GM19372 (cell line): ENCODE results near the gene CALHM6.
"Not testable (repeated sequence)": the region's sequence is repeated elsewhere in the genome, so short reads cannot be mapped to it uniquely, and the experiment has no call there.

Experiments used
- ATAC-seq: cut with Tn5 transposase; IDR thresholded peaks from one replicate; pipeline ENCODE4 v1.9.1; 2021; ENCODE audit warnings: mild to moderate bottlenecking, low read depth, moderate library complexity; ENCODE audit not compliant: unreplicated experiment

CALHM6 gene

DNA sequence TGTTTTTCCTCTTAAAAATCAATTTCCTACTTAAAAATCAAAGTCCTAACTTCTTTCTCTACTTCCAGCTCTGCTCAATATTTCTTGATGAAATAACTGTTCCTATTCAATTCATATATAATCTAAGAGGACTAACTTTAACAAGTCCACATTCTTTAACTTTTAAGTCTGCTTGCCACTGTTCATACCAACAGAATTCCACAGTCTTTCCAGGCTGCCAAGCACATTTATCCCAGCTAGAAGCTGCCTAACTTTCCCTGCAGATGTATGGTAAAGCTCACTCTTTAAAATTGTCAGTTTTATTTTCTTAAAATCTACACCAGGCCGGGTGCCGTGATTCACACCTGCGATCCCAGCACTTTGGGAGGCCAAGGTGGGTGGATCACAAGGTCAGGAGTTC lies 11.5 kb downstream of the CALHM6 start:
- ATAC-seq: no peak

DNA sequence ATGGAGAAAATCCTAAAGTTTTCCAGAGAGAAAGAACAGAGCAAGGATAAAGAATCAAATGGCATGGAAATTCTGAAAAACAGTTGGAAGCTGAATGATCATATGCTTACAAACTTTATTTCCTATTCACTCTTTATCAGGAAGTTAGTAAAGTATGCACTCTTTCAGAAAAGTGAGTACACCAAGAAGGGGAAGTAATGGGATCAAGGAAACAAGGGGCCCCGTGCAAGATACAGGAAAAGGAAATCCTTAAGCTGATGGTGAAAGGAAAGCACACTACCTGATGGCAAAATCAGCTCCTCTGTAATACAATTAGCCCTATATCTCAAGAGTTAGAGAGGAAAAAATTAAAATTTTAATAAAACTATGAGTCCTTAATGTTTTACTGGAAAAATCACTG lies 14.0 kb downstream of the CALHM6 start:
- no peak for ATAC-seq

DNA sequence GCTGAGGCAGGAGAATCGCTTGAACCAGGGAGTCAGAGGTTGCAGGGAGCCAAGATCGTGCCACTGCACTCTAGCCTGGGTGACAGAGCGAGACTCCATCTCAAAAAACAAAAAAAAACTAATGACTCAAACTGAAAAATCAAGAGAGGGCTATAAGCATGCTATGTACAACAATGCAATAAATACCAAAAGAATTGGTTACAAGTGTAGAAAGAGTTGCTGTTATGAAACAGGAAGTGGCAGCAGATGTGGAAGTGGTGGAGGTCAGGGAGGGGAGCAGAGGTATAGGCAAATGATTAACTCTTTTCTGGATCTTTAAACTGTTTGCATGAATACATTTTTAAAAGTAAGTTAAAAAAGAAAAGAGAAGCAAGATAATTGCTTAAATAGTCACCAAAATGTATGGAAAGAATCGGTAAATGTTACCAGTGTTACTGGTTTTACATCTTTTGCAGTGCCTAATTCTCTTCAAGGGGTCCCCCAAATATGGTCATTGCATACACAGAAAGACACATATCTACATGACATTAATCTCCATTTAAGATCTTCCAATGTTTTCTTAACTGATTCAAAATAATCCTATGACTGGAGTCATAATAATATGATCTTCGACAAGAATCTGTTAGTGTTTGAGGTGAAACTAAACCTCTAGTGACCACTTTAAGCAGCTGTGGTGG lies 15.0 kb downstream of the CALHM6 start:
- peak; percentile 100 for ATAC-seq

DNA sequence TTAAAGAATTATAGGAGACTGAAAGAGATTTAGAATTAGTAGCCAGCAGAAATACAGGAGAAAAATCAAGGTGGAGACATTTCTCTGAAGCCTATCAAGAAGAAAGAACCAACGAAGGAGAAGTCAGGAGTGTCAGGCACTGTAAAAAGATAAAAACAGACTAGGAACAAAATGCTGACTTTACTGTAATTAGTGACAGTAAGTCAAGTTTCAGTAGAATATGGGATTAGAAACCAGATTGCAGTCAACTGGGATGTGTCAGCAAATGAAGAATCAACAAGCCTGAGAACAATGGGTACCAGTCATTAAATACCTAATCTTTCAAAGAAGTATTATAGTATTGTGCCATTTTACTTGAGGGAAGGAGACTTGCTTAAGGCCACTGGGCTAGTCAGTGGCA lies 21.6 kb downstream of the CALHM6 start:
- no peak for ATAC-seq

DNA sequence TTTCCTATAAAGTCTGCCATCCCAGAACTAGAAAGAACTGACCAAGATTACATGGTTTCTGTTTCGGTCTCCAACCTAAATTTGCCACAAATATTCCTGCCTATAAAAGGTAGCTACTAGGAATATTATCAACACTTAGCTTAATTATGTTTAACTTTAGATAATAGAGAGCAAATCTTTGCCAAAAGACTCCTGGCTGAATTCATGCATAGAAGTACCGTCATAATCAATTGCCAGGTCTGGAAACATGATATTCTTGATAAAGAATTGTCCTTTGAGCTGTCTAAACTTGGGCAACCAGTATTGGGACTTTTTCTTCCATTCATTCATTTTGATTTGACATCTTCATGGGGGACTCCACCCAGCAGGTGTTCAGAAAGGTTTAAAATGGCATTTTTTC lies 22.4 kb downstream of the CALHM6 start:
- no peak for ATAC-seq

DNA sequence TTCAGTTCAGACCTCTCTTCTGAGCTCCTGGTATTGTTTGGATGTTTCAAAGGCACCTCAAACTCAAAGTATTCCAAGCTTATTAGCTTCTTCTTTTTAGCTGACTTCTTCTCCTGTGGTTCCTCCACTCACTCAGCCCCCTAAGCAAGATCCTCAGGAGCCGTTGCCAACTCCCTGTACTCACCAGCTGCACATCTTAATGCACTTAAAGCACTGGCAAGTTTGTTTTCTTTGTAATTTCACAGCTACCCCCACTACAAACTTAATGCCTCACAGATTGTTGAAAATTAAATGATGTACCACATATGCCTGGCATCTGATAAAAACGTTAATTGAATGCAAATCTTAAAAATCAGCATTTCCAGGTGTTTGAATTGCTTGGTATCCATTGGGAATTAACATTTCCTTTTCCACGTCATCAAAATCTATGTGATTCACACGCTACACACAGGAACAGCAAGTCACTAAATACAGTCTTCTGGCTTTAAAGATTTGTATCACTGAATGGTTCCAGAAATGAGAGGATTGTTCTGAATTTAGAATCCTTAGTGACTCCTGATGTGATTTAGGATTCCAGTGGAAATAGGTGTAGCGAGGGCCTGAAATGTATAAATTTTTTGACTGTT lies 24.5 kb downstream of the CALHM6 start:
- ATAC-seq: no peak

DNA sequence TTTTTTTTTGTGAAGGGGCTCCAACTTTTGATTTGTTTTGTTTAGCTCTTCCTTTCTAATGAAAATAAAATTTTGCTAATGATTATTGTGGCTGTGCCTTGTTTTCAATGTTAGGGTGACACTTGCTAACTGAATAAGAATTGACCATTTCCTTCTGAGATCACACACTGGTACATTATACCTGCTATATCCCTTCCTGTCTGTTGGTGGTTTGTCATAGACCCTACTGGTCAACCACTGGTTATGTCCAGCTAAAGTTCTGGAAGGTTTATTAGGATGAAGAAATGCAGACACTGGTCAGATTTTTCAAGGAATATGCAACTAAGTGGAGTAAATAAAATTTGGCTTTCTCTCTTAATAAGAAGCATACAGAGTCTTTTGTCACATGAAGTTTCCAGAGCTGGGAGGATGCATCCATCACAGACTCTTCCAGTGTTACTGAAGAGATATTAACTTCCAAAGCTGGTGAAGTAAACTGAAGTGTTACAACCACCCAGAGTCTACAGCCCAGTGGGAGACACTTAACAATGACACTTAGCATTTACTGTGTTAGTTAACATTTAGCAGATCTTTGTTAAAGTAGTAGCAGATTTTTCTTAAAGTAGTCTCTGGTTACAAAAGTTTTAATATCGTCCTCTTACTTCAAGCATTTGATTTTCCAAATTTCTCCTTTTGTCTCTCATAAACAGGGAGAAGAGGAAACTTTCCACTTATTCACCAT lies 30.6 kb downstream of the CALHM6 start:
- no peak for ATAC-seq

DNA sequence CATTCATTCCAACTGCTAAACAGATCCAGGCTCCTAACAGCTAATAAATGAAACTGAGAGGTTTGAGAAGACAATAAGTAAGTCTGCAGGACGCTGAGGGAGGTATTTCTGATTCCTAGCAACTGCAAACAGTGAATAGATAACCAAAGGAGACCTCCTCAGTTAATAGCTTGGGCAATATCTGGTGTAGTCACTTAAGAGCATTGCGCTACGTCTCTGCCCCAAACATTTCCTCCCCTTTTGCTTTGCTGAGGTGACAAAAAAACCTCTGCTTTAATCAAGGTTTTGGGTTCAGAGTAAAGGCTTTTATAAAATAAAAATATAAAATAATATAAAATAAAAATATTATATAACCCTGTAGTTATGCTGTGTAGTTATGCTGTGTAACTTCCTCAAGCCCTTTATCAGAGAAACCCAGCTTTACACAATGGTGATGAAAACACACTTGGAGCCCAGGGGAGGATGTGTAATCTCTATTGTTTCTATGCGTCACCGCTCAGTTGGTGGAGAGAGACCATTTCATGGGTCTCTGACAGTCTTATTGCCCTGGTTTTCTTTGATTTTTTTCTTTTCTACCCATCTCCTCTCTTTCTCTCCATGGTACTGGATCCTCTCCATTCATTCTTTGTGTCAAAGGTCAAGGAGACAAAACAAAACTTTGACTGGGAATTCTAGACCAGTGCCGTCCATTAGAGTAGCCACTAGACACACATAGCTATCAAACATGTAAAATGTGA lies 31.3 kb downstream of the CALHM6 start:
- ATAC-seq: no peak

DNA sequence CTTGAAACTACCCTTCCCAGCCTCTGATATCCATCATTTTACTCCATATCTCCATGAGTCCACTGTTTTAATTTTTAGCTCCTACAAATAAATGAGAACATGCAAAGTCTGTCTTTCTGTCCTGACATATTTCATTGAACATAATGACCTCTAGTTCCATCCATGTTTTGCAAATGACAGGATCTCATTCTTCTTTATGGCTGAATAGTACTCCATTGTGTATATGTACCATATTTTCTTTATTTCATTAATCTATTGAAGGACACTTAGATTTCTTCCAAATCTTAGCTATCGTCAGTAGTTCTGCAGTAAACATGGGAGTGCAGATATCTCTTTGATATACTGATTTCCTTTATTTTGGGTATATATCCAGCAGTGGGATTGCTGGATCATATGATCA lies 34.0 kb downstream of the CALHM6 start:
- ATAC-seq: not testable (repeated sequence)

DNA sequence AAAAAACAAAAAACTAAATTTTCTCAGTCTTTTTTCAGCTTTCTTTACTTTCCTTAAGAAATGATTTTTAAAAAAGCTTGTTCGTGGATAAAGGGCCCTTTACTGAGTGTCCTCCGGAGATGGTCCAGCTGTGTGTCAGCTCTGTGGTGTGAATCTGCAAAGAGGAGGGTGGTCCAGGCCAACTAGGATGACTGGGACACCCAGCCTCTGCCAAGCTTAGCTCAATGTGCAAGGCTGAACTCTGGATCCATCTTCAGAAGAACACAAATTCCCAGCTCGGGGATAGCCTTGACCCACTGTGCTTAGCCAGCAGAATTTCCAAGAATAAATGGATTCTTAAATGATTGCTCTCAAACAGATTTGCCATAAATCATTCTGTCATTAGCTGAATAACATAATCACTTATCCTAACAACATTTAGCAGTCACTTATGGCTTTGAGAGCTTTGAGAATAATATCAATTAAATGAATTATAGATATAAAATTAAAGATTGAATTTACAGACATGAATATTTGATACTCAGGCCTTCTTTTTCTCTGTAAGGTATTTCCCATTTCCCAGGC lies 36.0 kb downstream of the CALHM6 start:
- ATAC-seq: no peak

DNA sequence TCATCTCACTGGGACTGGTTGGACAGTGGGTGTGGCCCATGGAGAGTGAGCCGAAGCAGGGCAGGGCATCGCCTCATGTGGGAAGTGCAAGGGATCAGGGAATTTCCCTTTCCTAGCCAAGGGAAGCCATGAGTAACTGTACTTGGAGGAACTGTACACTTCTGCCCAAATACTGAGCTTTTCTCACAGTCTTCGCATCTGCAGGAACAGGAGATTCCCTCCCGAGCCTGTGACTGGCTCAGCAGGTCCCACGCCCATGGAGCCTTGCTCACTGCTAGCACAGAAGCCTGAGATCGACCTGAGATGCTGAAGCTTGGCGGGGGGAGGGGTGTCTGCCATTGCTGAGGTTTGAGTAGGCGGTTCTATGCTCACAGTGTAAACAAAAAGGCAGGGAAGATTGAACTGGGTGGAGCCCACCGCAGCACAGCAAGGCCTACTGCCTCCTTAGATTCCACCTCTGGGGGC lies 39.8 kb downstream of the CALHM6 start:
- ATAC-seq: no peak

DNA sequence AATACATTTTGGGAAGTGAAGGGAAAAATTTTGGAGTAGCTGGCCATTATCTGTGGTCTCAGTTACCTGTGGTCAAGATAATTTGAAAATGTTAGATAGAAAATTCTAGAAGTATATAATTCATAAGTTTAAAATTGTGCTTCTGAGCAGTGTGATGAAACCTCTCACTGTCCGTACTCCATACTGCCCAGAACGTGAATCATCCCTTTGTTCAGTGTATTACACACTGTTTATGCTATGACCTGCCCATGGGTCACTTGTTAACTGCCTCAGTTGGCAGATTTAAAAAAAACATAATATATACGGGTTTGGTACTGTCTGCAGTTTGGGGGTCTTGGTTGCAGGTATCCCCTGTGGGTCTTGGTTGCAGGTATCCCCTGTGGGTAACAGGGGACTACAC lies 46.1 kb downstream of the CALHM6 start:
- no peak for ATAC-seq

DNA sequence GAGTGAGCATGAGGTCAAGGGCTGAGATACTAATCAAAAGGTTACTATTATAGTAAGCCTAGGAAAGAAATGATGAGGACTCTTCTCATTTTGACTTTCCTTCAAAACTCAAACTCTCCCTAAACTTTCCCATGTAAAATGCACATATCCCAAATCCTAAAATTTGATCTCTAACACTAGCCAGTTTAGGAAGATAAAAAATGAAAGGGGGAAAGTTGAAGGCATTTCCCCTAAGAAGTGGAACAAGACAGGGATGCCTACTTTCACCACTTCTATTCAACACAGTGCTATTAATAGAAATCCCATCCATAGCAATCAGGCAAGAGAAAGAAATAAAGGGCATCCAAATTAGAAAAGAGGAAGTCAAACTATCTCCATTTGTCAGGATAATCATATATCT lies 47.4 kb downstream of the CALHM6 start:
- no peak for ATAC-seq

DNA sequence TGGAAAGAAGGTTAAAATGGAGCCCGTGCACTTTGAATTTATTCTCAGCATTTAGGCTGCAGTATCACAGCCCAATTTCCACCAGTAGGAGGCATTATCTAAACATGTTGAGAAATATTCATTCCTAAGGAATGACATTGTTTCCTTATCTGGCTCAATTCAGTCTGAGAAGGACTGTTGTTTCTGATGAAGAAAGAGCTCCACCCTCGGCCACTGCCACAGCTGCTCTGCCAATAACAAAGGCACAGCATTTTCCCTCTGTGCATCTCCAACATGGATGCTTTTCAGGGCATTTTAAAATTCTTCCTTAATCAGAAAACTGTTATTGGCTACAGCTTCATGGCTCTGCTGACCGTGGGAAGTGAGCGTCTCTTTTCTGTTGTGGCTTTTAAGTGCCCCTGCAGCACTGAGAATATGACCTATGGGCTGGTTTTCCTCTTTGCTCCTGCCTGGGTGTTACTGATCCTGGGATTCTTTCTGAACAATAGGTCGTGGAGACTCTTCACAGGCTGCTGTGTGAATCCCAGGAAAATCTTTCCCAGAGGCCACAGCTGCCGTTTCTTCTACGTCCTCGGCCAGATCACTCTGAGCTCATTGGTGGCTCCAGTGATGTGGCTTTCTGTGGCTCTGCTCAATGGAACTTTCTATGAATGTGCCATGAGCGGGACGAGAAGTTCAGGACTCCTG lies 50.4 kb downstream of the CALHM6 start, which contains the start of gene CALHM5:
Gene CALHM5 (plus strand): TSS at position 216 of the 687 bp plus-strand sequence. CDS start 58 bp downstream, at position 274.
- no peak for ATAC-seq

DNA sequence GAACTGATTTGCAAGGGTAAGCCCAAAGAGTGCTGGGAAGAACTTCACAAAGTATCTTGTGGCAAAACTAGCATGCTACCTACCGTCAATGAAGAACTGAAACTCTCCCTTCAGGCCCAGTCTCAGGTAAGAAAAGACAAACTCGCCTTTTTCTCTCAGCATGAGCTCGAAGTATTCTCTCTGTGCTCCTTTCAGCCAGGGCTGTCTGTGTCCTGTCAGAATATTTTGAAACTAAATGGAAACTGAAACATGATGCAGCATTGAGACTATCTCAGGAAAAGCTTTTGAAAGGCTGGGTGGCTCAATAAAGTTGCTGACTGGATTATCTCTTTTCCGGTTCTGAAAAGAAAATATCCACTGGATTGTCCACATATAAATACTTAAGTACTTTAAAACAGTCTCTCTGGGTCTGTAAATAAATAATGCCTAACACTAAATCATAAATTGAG lies 51.0 kb downstream of the CALHM6 start:
- no peak for ATAC-seq

DNA sequence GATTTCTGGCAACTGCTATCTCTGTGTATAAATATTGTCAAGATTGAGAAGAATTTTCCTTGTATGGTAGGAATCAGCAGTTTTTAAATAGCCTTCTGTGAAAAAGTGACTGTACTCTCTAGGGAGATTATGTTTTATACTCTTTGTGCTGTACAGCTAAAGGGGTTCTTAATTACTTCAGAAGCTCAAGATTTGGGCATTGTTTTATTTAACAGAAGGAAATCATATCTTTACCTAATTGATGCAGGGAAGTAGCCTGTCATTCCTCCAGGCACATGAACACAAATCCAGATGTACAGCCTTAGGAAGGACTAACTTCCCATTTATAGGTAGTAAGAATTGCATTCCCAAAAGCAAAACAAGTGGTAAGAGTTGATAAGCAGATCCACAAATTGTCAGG lies 51.6 kb downstream of the CALHM6 start:
- ATAC-seq: no peak
